Frontal cortex (tissue), 1 donor: ENCODE results near the gene TLX1. TPM values are rescaled to one million over a fixed set of nuclear protein-coding genes. Genes with fewer than 3 reads are reported as not detected.

ENCODE experiments used
- total RNA-seq: library from RNA; depleted of rRNA; stranded (reverse); fragments of >200 nt; gene quantifications from one replicate; pipeline ENCODE4 v1.2.3, GENCODE V29; 2014

The TLX1 gene
- total RNA-seq, 1 donor from 2014 or later: not detected

Other genes with a start within 250 kb of the TLX1 start
- gene SLF2, start 218.3 kb upstream of the TLX1 start, total RNA-seq: 46.5 TPM
- 6.5 TPM for gene SEMA4G, start 161.8 kb upstream of the TLX1 start, total RNA-seq
- 35.5 TPM for gene MRPL43, start 143.8 kb upstream of the TLX1 start, total RNA-seq
- 6.5 TPM for gene TWNK, start 143.8 kb upstream of the TLX1 start, total RNA-seq
- 15.5 TPM for gene LZTS2, start 131.5 kb upstream of the TLX1 start, total RNA-seq
- 10.2 TPM for gene PDZD7, start 100.2 kb upstream of the TLX1 start, total RNA-seq
- gene SFXN3, start 100.1 kb upstream of the TLX1 start, total RNA-seq: 45.7 TPM
- gene KAZALD1, start 69.3 kb upstream of the TLX1 start, total RNA-seq: 0.41 TPM
- gene LBX1, start 98.2 kb downstream of the TLX1 start, total RNA-seq: not detected
- 39.1 TPM for gene BTRC, start 222.9 kb downstream of the TLX1 start, total RNA-seq